NB4 (cell line): ENCODE measurements around the gene ABLIM1.

Experiments used
- DNase-seq: peaks from one replicate; pipeline ENCODE4 v3.0.0; 2010; ENCODE audit warnings: low read depth
- H3K4me3 ChIP-seq: one replicate; pipeline ENCODE4 v1.5.1; 2011; ENCODE audit warnings: mild to moderate bottlenecking, low read depth, low read length, moderate library complexity
- CTCF ChIP-seq: IDR thresholded peaks from one replicate; pipeline ENCODE4 v1.5.1; 2012; ENCODE audit warnings: low read depth, low read length
- MYC ChIP-seq: IDR thresholded peaks from 2 replicates; pipeline ENCODE4 v1.6.1; 2011; ENCODE audit warnings: low read depth, low read length
- POLR2A ChIP-seq: IDR thresholded peaks from 2 replicates; pipeline ENCODE4 v1.6.1; 2011; ENCODE audit warnings: mild to moderate bottlenecking; ENCODE audit not compliant: insufficient read length; ENCODE audit errors: extremely low read depth
- TF ChIP-seq, protein P1 (sequence below): IDR thresholded peaks from 2 replicates; pipeline ENCODE4 v1.6.1; 2011; ENCODE audit warnings: low read depth, low read length

Gene ABLIM1

DNA sequence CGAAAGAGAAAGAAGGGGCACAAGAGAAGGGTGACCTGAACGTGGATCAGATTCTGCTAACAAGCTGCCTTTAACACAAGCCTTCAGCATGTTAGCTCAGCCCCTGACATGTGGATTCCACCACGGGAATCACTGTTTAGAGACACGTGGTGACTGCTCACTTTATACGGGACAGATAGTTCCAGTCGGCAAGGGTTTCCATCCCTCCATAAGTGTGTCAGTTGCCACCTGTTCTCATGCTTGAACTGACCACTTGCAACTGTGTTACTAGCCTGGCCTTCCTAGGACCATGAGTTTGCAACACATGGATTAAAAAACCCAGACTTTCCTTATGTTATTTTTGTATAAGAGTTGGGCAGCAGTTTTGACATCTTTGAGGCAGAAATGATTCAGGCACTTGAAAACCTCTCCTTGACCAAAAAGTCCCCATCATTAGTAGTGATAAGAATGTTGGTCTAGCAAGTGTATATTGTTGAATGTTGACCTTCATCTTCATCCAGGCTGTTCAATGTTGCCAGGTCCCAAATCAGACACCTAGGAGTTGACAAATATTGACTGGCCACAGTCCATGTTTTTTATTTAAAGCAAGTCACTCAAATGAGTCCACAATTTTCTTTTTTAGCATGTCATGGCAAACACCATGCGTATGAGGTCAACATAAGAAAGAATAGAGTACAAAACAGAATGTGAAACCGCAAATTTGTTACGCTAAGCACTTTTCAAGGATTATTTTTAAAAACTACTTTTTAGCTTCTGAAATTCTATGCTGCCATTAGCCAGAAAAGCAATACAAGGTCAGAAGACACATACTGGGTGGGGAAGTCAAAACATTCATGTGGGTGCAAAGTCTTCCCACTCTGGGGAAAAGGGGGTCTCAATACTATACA is 101.6 kb downstream of the ABLIM1 start:
- TF ChIP-seq POLR2A = no peak
- TF ChIP-seq CTCF = no peak
- TF ChIP-seq, protein P1, sequence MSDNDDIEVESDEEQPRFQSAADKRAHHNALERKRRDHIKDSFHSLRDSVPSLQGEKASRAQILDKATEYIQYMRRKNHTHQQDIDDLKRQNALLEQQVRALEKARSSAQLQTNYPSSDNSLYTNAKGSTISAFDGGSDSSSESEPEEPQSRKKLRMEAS = no peak
- no peak for TF ChIP-seq MYC
- no peak for DNase-seq
- H3K4me3 ChIP-seq = no peak overlapping the region

DNA sequence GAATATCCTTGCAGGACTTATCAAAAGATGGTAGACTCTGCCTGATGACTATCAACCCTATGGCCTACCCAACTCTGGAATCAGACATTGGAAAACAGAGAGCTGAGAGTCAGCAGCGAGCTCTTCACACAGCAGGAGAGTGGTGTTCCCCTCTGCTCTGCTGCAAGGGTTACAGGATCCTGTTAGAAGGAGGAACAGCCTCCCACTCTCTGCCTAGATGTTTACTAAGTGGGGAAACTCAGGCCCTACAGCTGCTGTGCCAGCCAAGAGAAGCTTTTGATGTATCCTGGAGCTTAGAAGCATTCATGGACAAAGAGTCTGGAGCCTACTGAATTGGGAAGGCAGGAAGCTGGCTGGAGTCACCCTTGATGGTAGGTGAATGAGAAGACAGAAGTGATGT is 104.6 kb downstream of the ABLIM1 start:
- no peak for DNase-seq
- H3K4me3 ChIP-seq = no peak overlapping the region

GRCh38 chr10:114552050-114552449 is 106.0 kb downstream of the ABLIM1 start:
- DNase-seq = no peak
- H3K4me3 ChIP-seq = no peak overlapping the region
- TF ChIP-seq POLR2A = no peak
- no peak for TF ChIP-seq CTCF
- TF ChIP-seq, protein P1 = no peak
- TF ChIP-seq MYC = no peak

More for the DNA sequence above, 104.6 kb downstream of the ABLIM1 start:
- TF ChIP-seq MYC (no peak), POLR2A (no peak), CTCF (no peak)
- TF ChIP-seq, protein P1 = no peak

DNA sequence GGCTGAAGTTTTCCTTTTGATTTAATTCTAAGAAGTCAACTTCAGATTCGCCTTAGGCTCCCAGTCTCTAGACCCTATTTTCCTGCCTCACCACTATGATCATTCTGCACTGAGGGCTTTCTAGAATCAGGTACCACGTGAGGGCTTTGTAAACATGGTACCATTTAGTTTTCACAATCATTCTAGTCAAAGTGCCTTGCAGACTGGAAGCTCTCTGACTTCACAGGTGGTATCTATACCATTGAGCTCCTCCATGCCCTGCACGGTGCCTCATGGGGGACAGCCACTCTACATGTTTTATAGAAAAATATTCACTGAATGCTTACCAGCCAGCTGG is 106.5 kb downstream of the ABLIM1 start:
- DNase-seq = no peak
- H3K4me3 ChIP-seq = no peak overlapping the region
- TF ChIP-seq POLR2A (no peak), CTCF (no peak), MYC (no peak)
- TF ChIP-seq, protein P1 = no peak

GRCh38 chr10:114550756-114551635 is 107.1 kb downstream of the ABLIM1 start:
- TF ChIP-seq MYC (no peak), POLR2A (no peak), CTCF (no peak)
- TF ChIP-seq, protein P1 = no peak
- DNase-seq = peak; percentile 40
- H3K4me3 ChIP-seq = no peak overlapping the region
